KBM-7 (cell line): ENCODE measurements around the gene BAZ1B.
"Not testable (repeated sequence)": the region's sequence is repeated elsewhere in the genome, so short reads cannot be mapped to it uniquely, and the experiment has no call there.

Experiments
- DNase-seq: peaks from one replicate; pipeline ENCODE4 v3.0.0-alpha.2; 2015
- in situ Hi-C: fragments of 300-500 bp; cut with MboI; formaldehyde crosslinking; loops from 2 replicates; pipeline ENCODE4 v1.14.3; 2020; ENCODE audit warnings: low sequenced_read_pairs, low pct_unique_long_range_greater_than_20kb, mixed read lengths

Gene BAZ1B

GRCh38 chr7:73433924-73434700 lies 88.0 kb downstream of the BAZ1B start:
- in situ Hi-C loops, result no loop called here
- DNase-seq, result no peak

GRCh38 chr7:73432676-73433075 lies 89.4 kb downstream of the BAZ1B start:
- in situ Hi-C loops, result no loop called here
- DNase-seq, result no peak

GRCh38 chr7:73431041-73431835 lies 90.9 kb downstream of the BAZ1B start:
- in situ Hi-C loops, result no loop called here
- no peak for DNase-seq

- in situ Hi-C loops, DNase-seq: not testable (repeated sequence)
Observed at GRCh38 chr7:73430540-73430939, 91.6 kb downstream of the BAZ1B start.

- in situ Hi-C loops, result no loop called here
- DNase-seq, result no peak
Observed at GRCh38 chr7:73429622-73430505, 92.2 kb downstream of the BAZ1B start.

- in situ Hi-C loops, result no loop called here
- no peak for DNase-seq
Observed at GRCh38 chr7:73429215-73429614, 92.9 kb downstream of the BAZ1B start.

- DNase-seq, result no peak
- in situ Hi-C loops, result no loop called here
Observed at GRCh38 chr7:73427902-73428787, 93.9 kb downstream of the BAZ1B start.

GRCh38 chr7:73426016-73426415 lies 96.1 kb downstream of the BAZ1B start:
- no peak for DNase-seq
- in situ Hi-C loops, result no loop called here

- DNase-seq, result no peak
- in situ Hi-C loops, result no loop called here
Observed at GRCh38 chr7:73425356-73425983, 96.6 kb downstream of the BAZ1B start.

GRCh38 chr7:73424489-73424885 lies 97.6 kb downstream of the BAZ1B start:
- DNase-seq, result no peak
- in situ Hi-C loops, result no loop called here

GRCh38 chr7:73423519-73424488 lies 98.3 kb downstream of the BAZ1B start:
- in situ Hi-C loops, result no loop called here
- DNase-seq, result no peak

GRCh38 chr7:73420610-73421009 lies 101.5 kb downstream of the BAZ1B start:
- in situ Hi-C loops, DNase-seq: not testable (repeated sequence)

- DNase-seq, result peak; percentile 54
- in situ Hi-C loops, result not testable (repeated sequence)
Observed at GRCh38 chr7:73420016-73420415, 102.1 kb downstream of the BAZ1B start.

- in situ Hi-C loops, result no loop called here
Observed at GRCh38 chr7:73418113-73418703, 103.9 kb downstream of the BAZ1B start.

GRCh38 chr7:73410541-73411131 lies 111.5 kb downstream of the BAZ1B start:
- in situ Hi-C loops, DNase-seq: not testable (repeated sequence)

More at GRCh38 chr7:73418113-73418703, 103.9 kb downstream of the BAZ1B start:
- DNase-seq, result no peak

- in situ Hi-C loops, DNase-seq: not testable (repeated sequence)
Observed at GRCh38 chr7:73404860-73405259, 117.2 kb downstream of the BAZ1B start.
